ENCODE measurements around the gene ARHGAP28.

ARHGAP28 gene

GRCh38 chr18:6733758-6734157, 4.2 kb downstream of the ARHGAP28 start:
- no peak for DNase-seq (ENCODE audit: low read depth in 2 of 2)

GRCh38 chr18:6734726-6735430, 5.4 kb downstream of the ARHGAP28 start:
- no peak for DNase-seq (ENCODE audit: low read depth in 2 of 2)

- DNase-seq (ENCODE audit: low read depth in 2 of 2) = no peak
Measured at GRCh38 chr18:6737833-6738232, 8.3 kb downstream of the ARHGAP28 start.

- no peak for DNase-seq (ENCODE audit: low read depth in 2 of 2)
Measured at GRCh38 chr18:6738622-6739021, 9.1 kb downstream of the ARHGAP28 start.

GRCh38 chr18:6741232-6741663, 11.7 kb downstream of the ARHGAP28 start:
- DNase-seq (ENCODE audit: low read depth in 2 of 2) = no peak

- DNase-seq (ENCODE audit: low read depth in 2 of 2) = no peak
Measured at GRCh38 chr18:6741786-6742185, 12.3 kb downstream of the ARHGAP28 start.

GRCh38 chr18:6743999-6744398, 14.5 kb downstream of the ARHGAP28 start:
- DNase-seq (ENCODE audit: low read depth in 2 of 2) = no peak

GRCh38 chr18:6744816-6745455, 15.4 kb downstream of the ARHGAP28 start:
- DNase-seq (ENCODE audit: low read depth in 2 of 2) = no peak

- DNase-seq (ENCODE audit: low read depth in 2 of 2) = no peak
Measured at GRCh38 chr18:6745504-6746031, 16.1 kb downstream of the ARHGAP28 start.

- no peak for DNase-seq (ENCODE audit: low read depth in 2 of 2)
Measured at GRCh38 chr18:6746386-6746960, 17.0 kb downstream of the ARHGAP28 start.

GRCh38 chr18:6747646-6748045, 18.1 kb downstream of the ARHGAP28 start:
- no peak for DNase-seq (ENCODE audit: low read depth in 2 of 2)

- no peak for DNase-seq (ENCODE audit: low read depth in 2 of 2)
Measured at GRCh38 chr18:6748241-6748640, 18.7 kb downstream of the ARHGAP28 start.

GRCh38 chr18:6750411-6750810, 20.9 kb downstream of the ARHGAP28 start:
- no peak for DNase-seq (ENCODE audit: low read depth in 2 of 2)

- DNase-seq (ENCODE audit: low read depth in 2 of 2) = no peak
Measured at GRCh38 chr18:6751222-6751621, 21.7 kb downstream of the ARHGAP28 start.

- DNase-seq (ENCODE audit: low read depth in 2 of 2) = no peak
Measured at GRCh38 chr18:6752202-6752860, 22.8 kb downstream of the ARHGAP28 start.

GRCh38 chr18:6755107-6755506, 25.6 kb downstream of the ARHGAP28 start:
- no peak for DNase-seq (ENCODE audit: low read depth in 2 of 2)

GRCh38 chr18:6757931-6758330, 28.4 kb downstream of the ARHGAP28 start:
- no peak for DNase-seq (ENCODE audit: low read depth in 2 of 2)

GRCh38 chr18:6759579-6759978, 30.1 kb downstream of the ARHGAP28 start:
- DNase-seq (ENCODE audit: low read depth in 2 of 2) = no peak

GRCh38 chr18:6763524-6763923, 34.0 kb downstream of the ARHGAP28 start:
- no peak for DNase-seq (ENCODE audit: low read depth in 2 of 2)

GRCh38 chr18:6764382-6764781, 34.9 kb downstream of the ARHGAP28 start:
- no peak for DNase-seq (ENCODE audit: low read depth in 2 of 2)

GRCh38 chr18:6773777-6774176, 44.3 kb downstream of the ARHGAP28 start:
- no peak for DNase-seq (ENCODE audit: low read depth in 2 of 2)

GRCh38 chr18:6775237-6775636, 45.7 kb downstream of the ARHGAP28 start:
- no peak for DNase-seq (ENCODE audit: low read depth in 2 of 2)
